GM23338 (cell line): ENCODE results near the gene MRS2. TPM values are rescaled to one million over a fixed set of nuclear protein-coding genes. Genes with fewer than 3 reads are reported as not detected.

Experiments used
- ATAC-seq: fragments of 200-7000 bp; cut with Tn5 transposase; 3 replicates; pipeline ENCODE4 v1.9.1; 2020
- DNase-seq: peaks from one replicate; pipeline ENCODE4 v3.0.0-alpha.2; 2015; ENCODE audit warnings: low spot score
- H2AFZ ChIP-seq: fragments of 200-600 bp; sonication (generic); 2 replicates; pipeline ENCODE4 v1.8.0; 2016; ENCODE audit warnings: antibody characterized with exemption, mild to moderate bottlenecking, moderate library complexity
- H3F3A ChIP-seq: fragments of 200-600 bp; sonication (generic); replicated peaks from 2 replicates; pipeline ENCODE4 v1.8.0; 2017; ENCODE audit warnings: antibody characterized with exemption, mixed run types, low read depth
- H3K27ac ChIP-seq: fragments of 200-600 bp; sonication (generic); 2 replicates; pipeline ENCODE4 v1.6.1; 2016; ENCODE audit warnings: low read depth
- H3K27me3 ChIP-seq: fragments of 200-600 bp; sonication (generic); 2 replicates; pipeline ENCODE4 v1.8.0; 2016; ENCODE audit warnings: mild to moderate bottlenecking, mixed run types, moderate library complexity; ENCODE audit not compliant: insufficient read depth
- H3K36me3 ChIP-seq: fragments of 200-600 bp; sonication (generic); 2 replicates; pipeline ENCODE4 v1.8.0; 2016; ENCODE audit warnings: mild to moderate bottlenecking; ENCODE audit not compliant: insufficient read depth
- H3K4me1 ChIP-seq: fragments of 200-600 bp; sonication (generic); 2 replicates; pipeline ENCODE4 v1.8.0; 2016; ENCODE audit warnings: mild to moderate bottlenecking, moderate library complexity; ENCODE audit not compliant: insufficient read depth
- H3K4me2 ChIP-seq: fragments of 200-600 bp; sonication (generic); 2 replicates; pipeline ENCODE4 v1.7.1; 2017; ENCODE audit warnings: mixed run types
- H3K4me3 ChIP-seq: fragments of 200-600 bp; sonication (generic); 2 replicates; pipeline ENCODE4 v1.6.1; 2016; ENCODE audit warnings: mixed run types
- H3K79me2 ChIP-seq: fragments of 200-600 bp; sonication (generic); replicated peaks from 2 replicates; pipeline ENCODE4 v1.8.0; 2017; ENCODE audit warnings: mild to moderate bottlenecking; ENCODE audit not compliant: insufficient read depth
- H3K9me2 ChIP-seq: fragments of 200-600 bp; sonication (generic); 2 replicates; pipeline ENCODE4 v1.8.0; 2017; ENCODE audit not compliant: insufficient read depth
- H4K20me1 ChIP-seq: fragments of 200-600 bp; sonication (generic); replicated peaks from 2 replicates; pipeline ENCODE4 v1.8.0; 2017; ENCODE audit warnings: mild to moderate bottlenecking; ENCODE audit not compliant: insufficient read depth
- H3K27ac Mint-ChIP-seq: 2 replicates; pipeline ENCODE4 v1.8.0; 2020; ENCODE audit warnings: inconsistent platforms, mild to moderate bottlenecking, moderate library complexity, mixed read lengths
- H3K27me3 Mint-ChIP-seq: 3 replicates; pipeline ENCODE4 v1.8.0; 2022; ENCODE audit warnings: low read depth, mild to moderate bottlenecking, moderate library complexity, mixed read lengths, inconsistent platforms; ENCODE audit not compliant: insufficient read depth, poor library complexity
- H3K36me3 Mint-ChIP-seq: 3 replicates; pipeline ENCODE4 v1.8.0; 2021; ENCODE audit warnings: low read depth, mild to moderate bottlenecking, inconsistent platforms, moderate library complexity, mixed read lengths
- H3K4me1 Mint-ChIP-seq: 3 replicates; pipeline ENCODE4 v1.8.0; 2020; ENCODE audit warnings: mild to moderate bottlenecking, inconsistent platforms, mixed read lengths
- H3K4me3 Mint-ChIP-seq: 3 replicates; pipeline ENCODE4 v1.8.0; 2021; ENCODE audit warnings: moderate library complexity, mild to moderate bottlenecking, inconsistent platforms, mixed read lengths
- H3K9me3 Mint-ChIP-seq: 3 replicates; pipeline ENCODE4 v1.8.0; 2020; ENCODE audit warnings: moderate library complexity, mild to moderate bottlenecking, inconsistent platforms, mixed read lengths
- CREB1 ChIP-seq: fragments of 250-450 bp; sonication (Bioruptor Pico); IDR thresholded peaks from 2 replicates; pipeline ENCODE4 v1.5.0; 2020; ENCODE audit warnings: low read depth, mild to moderate bottlenecking, moderate library complexity
- EZH2 ChIP-seq: fragments of 200-600 bp; sonication (generic); IDR thresholded peaks from one replicate; pipeline ENCODE4 v1.8.0; 2017; ENCODE audit warnings: antibody characterized with exemption, mild to moderate bottlenecking, low read depth; ENCODE audit not compliant: unreplicated experiment
- EZH2phosphoT487 ChIP-seq: fragments of 200-600 bp; sonication (generic); IDR thresholded peaks from one replicate; pipeline ENCODE4 v1.8.1; 2018; ENCODE audit warnings: antibody characterized with exemption; ENCODE audit not compliant: unreplicated experiment
- JUNB ChIP-seq: IDR thresholded peaks from one replicate; pipeline ENCODE4 v1.6.1; 2016; ENCODE audit warnings: antibody characterized with exemption; ENCODE audit not compliant: unreplicated experiment
- NANOG ChIP-seq: IDR thresholded peaks from 2 replicates; pipeline ENCODE4 v1.6.1; 2016; ENCODE audit warnings: antibody characterized with exemption, borderline replicate concordance
- POLR2AphosphoS5 ChIP-seq: IDR thresholded peaks from 2 replicates; pipeline ENCODE4 v1.6.1; 2016; ENCODE audit warnings: antibody characterized with exemption, low read depth
- STAT1 ChIP-seq: IDR thresholded peaks from one replicate; pipeline ENCODE4 v1.6.1; 2016; ENCODE audit warnings: antibody characterized with exemption; ENCODE audit not compliant: unreplicated experiment
- ZNF114 ChIP-seq: fragments of 250-450 bp; sonication (Bioruptor Pico); IDR thresholded peaks from 2 replicates; pipeline ENCODE4 v1.5.0; 2020; ENCODE audit warnings: mild to moderate bottlenecking, moderate library complexity
- ZNF331 ChIP-seq: fragments of 250-450 bp; sonication (Bioruptor Pico); IDR thresholded peaks from 2 replicates; pipeline ENCODE4 v1.5.0; 2020; ENCODE audit warnings: low read depth, mild to moderate bottlenecking, moderate library complexity
- polyA plus RNA-seq: library from polyadenylated mRNA; unstranded; fragments of >200 nt; fragmentation: Nextera tagmentation; extraction: Ambion mirVana; gene quantifications from 2 replicates; pipeline ENCODE4 v1.2.1, GENCODE V29; 2016
- total RNA-seq: library from RNA; depleted of rRNA; stranded (reverse); fragments of >200 nt; shearing (Covaris generic); gene quantifications from 2 replicates; pipeline ENCODE4 v1.2.3, GENCODE V29; 2014
- TF ChIP-seq, protein P1 (sequence below), 2 experiments: fragments of 200-600 bp in 1 of 2; sonication (generic) in 1 of 2; conservative IDR thresholded peaks; 2 replicates each; pipeline versions ENCODE4 v1.5.1 to v1.6.1; 2016 to 2017; ENCODE audit warnings: antibody characterized with exemption in 2 of 2, low read depth in 2 of 2, mild to moderate bottlenecking in 2 of 2, moderate library complexity in 1 of 2
- TF ChIP-seq, protein P2 (sequence below): IDR thresholded peaks from one replicate; pipeline ENCODE4 v1.6.1; 2018; ENCODE audit warnings: antibody characterized with exemption; ENCODE audit not compliant: unreplicated experiment
- TF ChIP-seq, protein P3 (sequence below): fragments of 250-450 bp; sonication (Bioruptor Pico); IDR thresholded peaks from 2 replicates; pipeline ENCODE4 v1.5.0; 2020; ENCODE audit warnings: mild to moderate bottlenecking, moderate library complexity

Gene MRS2
- total and polyA plus RNA-seq, 2 experiments from 2014 or later, result 80.9 to 125 TPM

DNA sequence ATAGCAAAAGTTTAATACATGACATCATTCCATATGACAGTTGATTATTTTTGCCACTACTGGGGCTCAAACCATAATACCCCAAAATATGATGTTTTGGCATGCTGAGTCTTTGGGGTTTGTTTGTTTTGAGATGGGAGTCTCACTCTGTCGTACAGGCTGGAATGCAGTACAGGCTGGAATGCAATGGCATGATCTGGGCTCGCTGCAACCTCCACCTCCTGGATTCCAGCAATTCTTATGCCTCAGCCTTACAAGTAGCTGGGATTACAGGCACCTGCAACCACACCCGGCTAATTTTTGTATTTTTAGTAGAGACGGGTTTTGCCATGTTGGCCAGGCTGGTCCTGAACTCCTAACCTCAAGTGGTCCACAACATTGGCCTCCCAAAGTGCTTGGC, 1.3 kb upstream of the MRS2 start:
- peaks cover 2% of the 10 kb centered on the region for H3K36me3 ChIP-seq
- H3K9me2 ChIP-seq, result no peaks in the 10 kb centered on the region
- H3K27ac Mint-ChIP-seq, result peak overlapping the region; percentile 82; the same call in 1 of the 2 replicates
- H4K20me1 ChIP-seq, result no peaks in the 10 kb centered on the region
- peak overlapping the region; percentile 95; the same call in 2 of the 3 replicates for H3K4me3 Mint-ChIP-seq
- no peaks in the 10 kb centered on the region for H3K27me3 ChIP-seq
- ATAC-seq (peak; percentile 12), DNase-seq (peak; percentile 78)
- TF ChIP-seq, protein P1, sequence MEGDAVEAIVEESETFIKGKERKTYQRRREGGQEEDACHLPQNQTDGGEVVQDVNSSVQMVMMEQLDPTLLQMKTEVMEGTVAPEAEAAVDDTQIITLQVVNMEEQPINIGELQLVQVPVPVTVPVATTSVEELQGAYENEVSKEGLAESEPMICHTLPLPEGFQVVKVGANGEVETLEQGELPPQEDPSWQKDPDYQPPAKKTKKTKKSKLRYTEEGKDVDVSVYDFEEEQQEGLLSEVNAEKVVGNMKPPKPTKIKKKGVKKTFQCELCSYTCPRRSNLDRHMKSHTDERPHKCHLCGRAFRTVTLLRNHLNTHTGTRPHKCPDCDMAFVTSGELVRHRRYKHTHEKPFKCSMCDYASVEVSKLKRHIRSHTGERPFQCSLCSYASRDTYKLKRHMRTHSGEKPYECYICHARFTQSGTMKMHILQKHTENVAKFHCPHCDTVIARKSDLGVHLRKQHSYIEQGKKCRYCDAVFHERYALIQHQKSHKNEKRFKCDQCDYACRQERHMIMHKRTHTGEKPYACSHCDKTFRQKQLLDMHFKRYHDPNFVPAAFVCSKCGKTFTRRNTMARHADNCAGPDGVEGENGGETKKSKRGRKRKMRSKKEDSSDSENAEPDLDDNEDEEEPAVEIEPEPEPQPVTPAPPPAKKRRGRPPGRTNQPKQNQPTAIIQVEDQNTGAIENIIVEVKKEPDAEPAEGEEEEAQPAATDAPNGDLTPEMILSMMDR (conservative IDR thresholded peaks at IDR 0.05; ENCODE audit: low read depth in 2 of 2), result no peak
- TF ChIP-seq, protein P2, sequence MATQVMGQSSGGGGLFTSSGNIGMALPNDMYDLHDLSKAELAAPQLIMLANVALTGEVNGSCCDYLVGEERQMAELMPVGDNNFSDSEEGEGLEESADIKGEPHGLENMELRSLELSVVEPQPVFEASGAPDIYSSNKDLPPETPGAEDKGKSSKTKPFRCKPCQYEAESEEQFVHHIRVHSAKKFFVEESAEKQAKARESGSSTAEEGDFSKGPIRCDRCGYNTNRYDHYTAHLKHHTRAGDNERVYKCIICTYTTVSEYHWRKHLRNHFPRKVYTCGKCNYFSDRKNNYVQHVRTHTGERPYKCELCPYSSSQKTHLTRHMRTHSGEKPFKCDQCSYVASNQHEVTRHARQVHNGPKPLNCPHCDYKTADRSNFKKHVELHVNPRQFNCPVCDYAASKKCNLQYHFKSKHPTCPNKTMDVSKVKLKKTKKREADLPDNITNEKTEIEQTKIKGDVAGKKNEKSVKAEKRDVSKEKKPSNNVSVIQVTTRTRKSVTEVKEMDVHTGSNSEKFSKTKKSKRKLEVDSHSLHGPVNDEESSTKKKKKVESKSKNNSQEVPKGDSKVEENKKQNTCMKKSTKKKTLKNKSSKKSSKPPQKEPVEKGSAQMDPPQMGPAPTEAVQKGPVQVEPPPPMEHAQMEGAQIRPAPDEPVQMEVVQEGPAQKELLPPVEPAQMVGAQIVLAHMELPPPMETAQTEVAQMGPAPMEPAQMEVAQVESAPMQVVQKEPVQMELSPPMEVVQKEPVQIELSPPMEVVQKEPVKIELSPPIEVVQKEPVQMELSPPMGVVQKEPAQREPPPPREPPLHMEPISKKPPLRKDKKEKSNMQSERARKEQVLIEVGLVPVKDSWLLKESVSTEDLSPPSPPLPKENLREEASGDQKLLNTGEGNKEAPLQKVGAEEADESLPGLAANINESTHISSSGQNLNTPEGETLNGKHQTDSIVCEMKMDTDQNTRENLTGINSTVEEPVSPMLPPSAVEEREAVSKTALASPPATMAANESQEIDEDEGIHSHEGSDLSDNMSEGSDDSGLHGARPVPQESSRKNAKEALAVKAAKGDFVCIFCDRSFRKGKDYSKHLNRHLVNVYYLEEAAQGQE, result no peak
- TF ChIP-seq ZNF114 (CRISPR knock-in tag), result no peak
- no peak for TF ChIP-seq EZH2phosphoT487
- no peak for TF ChIP-seq EZH2
- TF ChIP-seq JUNB, result no peak
- no peak for TF ChIP-seq STAT1
- no peak for TF ChIP-seq CREB1 (CRISPR knock-in tag)
- no peak for TF ChIP-seq NANOG
- no peak for TF ChIP-seq ZNF331
- TF ChIP-seq, protein P3, sequence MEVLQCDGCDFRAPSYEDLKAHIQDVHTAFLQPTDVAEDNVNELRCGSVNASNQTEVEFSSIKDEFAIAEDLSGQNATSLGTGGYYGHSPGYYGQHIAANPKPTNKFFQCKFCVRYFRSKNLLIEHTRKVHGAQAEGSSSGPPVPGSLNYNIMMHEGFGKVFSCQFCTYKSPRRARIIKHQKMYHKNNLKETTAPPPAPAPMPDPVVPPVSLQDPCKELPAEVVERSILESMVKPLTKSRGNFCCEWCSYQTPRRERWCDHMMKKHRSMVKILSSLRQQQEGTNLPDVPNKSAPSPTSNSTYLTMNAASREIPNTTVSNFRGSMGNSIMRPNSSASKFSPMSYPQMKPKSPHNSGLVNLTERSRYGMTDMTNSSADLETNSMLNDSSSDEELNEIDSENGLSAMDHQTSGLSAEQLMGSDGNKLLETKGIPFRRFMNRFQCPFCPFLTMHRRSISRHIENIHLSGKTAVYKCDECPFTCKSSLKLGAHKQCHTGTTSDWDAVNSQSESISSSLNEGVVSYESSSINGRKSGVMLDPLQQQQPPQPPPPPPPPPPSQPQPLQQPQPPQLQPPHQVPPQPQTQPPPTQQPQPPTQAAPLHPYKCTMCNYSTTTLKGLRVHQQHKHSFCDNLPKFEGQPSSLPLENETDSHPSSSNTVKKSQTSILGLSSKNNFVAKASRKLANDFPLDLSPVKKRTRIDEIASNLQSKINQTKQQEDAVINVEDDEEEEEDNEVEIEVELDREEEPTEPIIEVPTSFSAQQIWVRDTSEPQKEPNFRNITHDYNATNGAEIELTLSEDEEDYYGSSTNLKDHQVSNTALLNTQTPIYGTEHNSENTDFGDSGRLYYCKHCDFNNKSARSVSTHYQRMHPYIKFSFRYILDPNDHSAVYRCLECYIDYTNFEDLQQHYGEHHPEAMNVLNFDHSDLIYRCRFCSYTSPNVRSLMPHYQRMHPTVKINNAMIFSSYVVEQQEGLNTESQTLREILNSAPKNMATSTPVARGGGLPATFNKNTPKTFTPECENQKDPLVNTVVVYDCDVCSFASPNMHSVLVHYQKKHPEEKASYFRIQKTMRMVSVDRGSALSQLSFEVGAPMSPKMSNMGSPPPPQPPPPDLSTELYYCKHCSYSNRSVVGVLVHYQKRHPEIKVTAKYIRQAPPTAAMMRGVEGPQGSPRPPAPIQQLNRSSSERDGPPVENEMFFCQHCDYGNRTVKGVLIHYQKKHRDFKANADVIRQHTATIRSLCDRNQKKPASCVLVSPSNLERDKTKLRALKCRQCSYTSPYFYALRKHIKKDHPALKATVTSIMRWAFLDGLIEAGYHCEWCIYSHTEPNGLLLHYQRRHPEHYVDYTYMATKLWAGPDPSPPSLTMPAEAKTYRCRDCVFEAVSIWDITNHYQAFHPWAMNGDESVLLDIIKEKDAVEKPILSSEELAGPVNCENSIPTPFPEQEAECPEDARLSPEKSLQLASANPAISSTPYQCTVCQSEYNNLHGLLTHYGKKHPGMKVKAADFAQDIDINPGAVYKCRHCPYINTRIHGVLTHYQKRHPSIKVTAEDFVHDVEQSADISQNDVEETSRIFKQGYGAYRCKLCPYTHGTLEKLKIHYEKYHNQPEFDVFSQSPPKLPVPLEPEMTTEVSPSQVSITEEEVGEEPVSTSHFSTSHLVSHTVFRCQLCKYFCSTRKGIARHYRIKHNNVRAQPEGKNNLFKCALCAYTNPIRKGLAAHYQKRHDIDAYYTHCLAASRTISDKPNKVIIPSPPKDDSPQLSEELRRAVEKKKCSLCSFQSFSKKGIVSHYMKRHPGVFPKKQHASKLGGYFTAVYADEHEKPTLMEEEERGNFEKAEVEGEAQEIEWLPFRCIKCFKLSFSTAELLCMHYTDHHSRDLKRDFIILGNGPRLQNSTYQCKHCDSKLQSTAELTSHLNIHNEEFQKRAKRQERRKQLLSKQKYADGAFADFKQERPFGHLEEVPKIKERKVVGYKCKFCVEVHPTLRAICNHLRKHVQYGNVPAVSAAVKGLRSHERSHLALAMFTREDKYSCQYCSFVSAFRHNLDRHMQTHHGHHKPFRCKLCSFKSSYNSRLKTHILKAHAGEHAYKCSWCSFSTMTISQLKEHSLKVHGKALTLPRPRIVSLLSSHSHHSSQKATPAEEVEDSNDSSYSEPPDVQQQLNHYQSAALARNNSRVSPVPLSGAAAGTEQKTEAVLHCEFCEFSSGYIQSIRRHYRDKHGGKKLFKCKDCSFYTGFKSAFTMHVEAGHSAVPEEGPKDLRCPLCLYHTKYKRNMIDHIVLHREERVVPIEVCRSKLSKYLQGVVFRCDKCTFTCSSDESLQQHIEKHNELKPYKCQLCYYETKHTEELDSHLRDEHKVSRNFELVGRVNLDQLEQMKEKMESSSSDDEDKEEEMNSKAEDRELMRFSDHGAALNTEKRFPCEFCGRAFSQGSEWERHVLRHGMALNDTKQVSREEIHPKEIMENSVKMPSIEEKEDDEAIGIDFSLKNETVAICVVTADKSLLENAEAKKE (CRISPR knock-in tag), result no peak
- no peak for TF ChIP-seq POLR2AphosphoS5
- H3K27ac ChIP-seq, result peak overlapping the region; percentile 99
- H3K79me2 ChIP-seq, result peaks cover 47% of the 10 kb centered on the region
- H3K4me1 Mint-ChIP-seq, result peaks cover 48% of the 10 kb centered on the region
- no peak overlapping the region for H2AFZ ChIP-seq
- peaks cover 33% of the 10 kb centered on the region for H3K4me1 ChIP-seq
- peaks cover 5% of the 10 kb centered on the region; the same call in 1 of the 2 replicates for H3F3A ChIP-seq
- peaks cover 24% of the 10 kb centered on the region for H3K9me3 Mint-ChIP-seq
- H3K4me3 ChIP-seq, result peak overlapping the region; percentile 77
- H3K27me3 Mint-ChIP-seq, result peaks cover 5% of the 10 kb centered on the region
- H3K36me3 Mint-ChIP-seq, result peaks cover 51% of the 10 kb centered on the region
- H3K4me2 ChIP-seq, result peak overlapping the region; percentile 83
